Right cardiac atrium (tissue), 5 donors: ENCODE data around the gene HCK. TPM values are rescaled to one million over a fixed set of nuclear protein-coding genes. Genes with fewer than 3 reads are reported as not detected.
A peak's percentile ranks its signal among the peaks of the same experiment; 100 is the strongest.
"Not testable (repeated sequence)": the region's sequence is repeated elsewhere in the genome, so short reads cannot be mapped to it uniquely, and the experiment has no call there.

Experiments
- ATAC-seq, 2 donors: fragments of 200-7000 bp; cut with Tn5 transposase; one replicate each; pipeline versions ENCODE4 v1.8.0 to v1.9.1; 2020; ENCODE audit warnings: moderate library complexity in 2 of 2, mild to moderate bottlenecking in 1 of 2
- DNase-seq, 3 donors: peaks; one replicate each; pipeline ENCODE4 v3.0.0-alpha.2; 2020
- H3K27ac ChIP-seq: one replicate; pipeline ENCODE4 v1.5.1; 2013; ENCODE audit warnings: mild to moderate bottlenecking, low read length, control low read depth, moderate library complexity
- H3K27me3 ChIP-seq: one replicate; pipeline ENCODE4 v1.6.1; 2013; ENCODE audit not compliant: control insufficient read depth, insufficient read depth
- H3K4me1 ChIP-seq: one replicate; pipeline ENCODE4 v1.6.1; 2013; ENCODE audit warnings: low read length; ENCODE audit not compliant: control insufficient read depth, insufficient read depth
- H3K4me3 ChIP-seq: one replicate; pipeline ENCODE4 v1.5.1; 2013; ENCODE audit warnings: low read length, control low read depth
- H3K9me3 ChIP-seq: one replicate; pipeline ENCODE4 v1.6.1; 2013; ENCODE audit warnings: low read length; ENCODE audit not compliant: control insufficient read depth
- WGBS: extraction: QIAGEN DNeasy Blood & Tissue Kit; methylation state at CpG from one replicate; pipeline ENCODE4 v1.1.7; 2013; 5-methylcytosine and 5-hydroxymethylcytosine counted together
- intact Hi-C, 4 donors: fragments of 100-400 bp; cut with DNase I; formaldehyde crosslinking; loops; one replicate each; pipeline versions ENCODE4 v1.11.0 to v1.14.0; 2022 to 2023
- polyA plus RNA-seq: library from polyadenylated mRNA; stranded (reverse); fragments of 200-250 nt; gene quantifications from one replicate; pipeline ENCODE4 v1.2.3, GENCODE V29; 2013
- total RNA-seq, 4 donors: library from RNA; stranded (reverse); fragmentation: NEBNext Ultra II Directional; extraction: Animal tissue kit (Norgen Biotek cat#: 25700); gene quantifications; one replicate each; pipeline ENCODE4 v1.2.1, GENCODE V29; 2021
- donor health status: healthy with polysubstance abuse.
- donor health status: DM: no; HTN: yes; CAD: no.
- donor health status: DM: no; HTN: no; CAD: no.
- donor health status: DM: no; HTN: yes; CAD: no; lungs with severe emphysema.
- donor health status: DM: yes; HTN: yes; CAD: no.

Gene HCK
- total and polyA plus RNA-seq, 5 donors, result 2.2 to 9.0 (median 7.4) TPM

GRCh38 chr20:32031007-32031958 lies 20.8 kb upstream of the HCK start:
- Histone ChIP-seq H3K4me1 (no peaks in the 10 kb centered on the region), H3K27me3 (no peaks in the 10 kb centered on the region), H3K9me3 (no peaks in the 10 kb centered on the region), H3K4me3 (peak overlapping the region; percentile 1), H3K27ac (no peak overlapping the region)
- 19% methylated on average over 59 of the region's 59 CpGs for WGBS
- intact Hi-C loops, result loop anchor here (2.0 to 10.0 kb wide), 5 partner anchors 69 to 208 kb away; no protein-coding TSS in a partner anchor
- ATAC-seq (peak; percentile 86 to 88), DNase-seq (peak; percentile 87 to 93 (median 89))

GRCh38 chr20:32033316-32033715 lies 18.7 kb upstream of the HCK start:
- intact Hi-C loops, result loop anchor here (5.0 to 10.0 kb wide), 4 partner anchors 71 to 209 kb away; no protein-coding TSS in a partner anchor

GRCh38 chr20:32033721-32034120 lies 18.3 kb upstream of the HCK start:
- 83% methylated on average over 3 of the region's 3 CpGs for WGBS
- intact Hi-C loops, result loop anchor here (5.0 to 10.0 kb wide), 4 partner anchors 71 to 209 kb away; no protein-coding TSS in a partner anchor
- ATAC-seq, H3K27me3 ChIP-seq, H3K4me3 ChIP-seq, H3K9me3 ChIP-seq, H3K4me1 ChIP-seq, H3K27ac ChIP-seq, DNase-seq: not testable (repeated sequence)

More at GRCh38 chr20:32033316-32033715, 18.7 kb upstream of the HCK start:
- WGBS, result 69% methylated on average over 2 of the region's 2 CpGs
- H3K27me3 ChIP-seq, result no peaks in the 10 kb centered on the region
- no peaks in the 10 kb centered on the region for H3K4me1 ChIP-seq
- H3K27ac ChIP-seq, result no peak overlapping the region
- no peaks in the 10 kb centered on the region for H3K9me3 ChIP-seq
- no peak for ATAC-seq
- no peak for DNase-seq
- no peak overlapping the region for H3K4me3 ChIP-seq

GRCh38 chr20:32034581-32035425 lies 17.2 kb upstream of the HCK start:
- H3K27me3 ChIP-seq, result no peaks in the 10 kb centered on the region
- peak; percentile 41 to 62 (median 60) for DNase-seq
- 44% methylated on average over 9 of the region's 9 CpGs for WGBS
- intact Hi-C loops, result loop anchor here (5.0 to 10.0 kb wide), 4 partner anchors 73 to 210 kb away; no protein-coding TSS in a partner anchor
- H3K4me3 ChIP-seq, result no peak overlapping the region
- no peaks in the 10 kb centered on the region for H3K4me1 ChIP-seq
- no peak overlapping the region for H3K27ac ChIP-seq
- no peaks in the 10 kb centered on the region for H3K9me3 ChIP-seq
- peak; percentile 49 to 54 for ATAC-seq

- Histone ChIP-seq H3K4me3 (no peak overlapping the region), H3K9me3 (no peaks in the 10 kb centered on the region), H3K27ac (no peak overlapping the region), H3K27me3 (no peaks in the 10 kb centered on the region), H3K4me1 (no peaks in the 10 kb centered on the region)
- 90% methylated on average over 8 of the region's 8 CpGs for WGBS
- no peak for DNase-seq
- no peak for ATAC-seq
- intact Hi-C loops, result loop anchor here in 2 of 4 donors (10.0 kb wide), 2 partner anchors 181 to 211 kb away; no protein-coding TSS in a partner anchor
Measured at GRCh38 chr20:32035426-32035779, 16.6 kb upstream of the HCK start.

- intact Hi-C loops, result loop anchor here in 2 of 4 donors (10.0 kb wide), 2 partner anchors 181 to 211 kb away; no protein-coding TSS in a partner anchor
- ATAC-seq, result no peak
- no peak for DNase-seq
- Histone ChIP-seq H3K27me3 (no peaks in the 10 kb centered on the region), H3K9me3 (no peaks in the 10 kb centered on the region), H3K4me3 (no peak overlapping the region), H3K27ac (no peak overlapping the region), H3K4me1 (no peaks in the 10 kb centered on the region)
- 54% methylated on average over 4 of the region's 4 CpGs for WGBS
Measured at GRCh38 chr20:32036252-32036651, 15.8 kb upstream of the HCK start.

- Histone ChIP-seq H3K9me3 (no peaks in the 10 kb centered on the region), H3K27me3 (no peaks in the 10 kb centered on the region), H3K4me3 (no peak overlapping the region), H3K4me1 (no peaks in the 10 kb centered on the region), H3K27ac (no peak overlapping the region)
- 55% methylated on average over 10 of the region's 10 CpGs for WGBS
- DNase-seq, result peak in 1 of 3 donors; percentile 47
- ATAC-seq, result no peak
- intact Hi-C loops, result loop anchor here in 2 of 4 donors (10.0 kb wide), 2 partner anchors 182 to 212 kb away; no protein-coding TSS in a partner anchor
Measured at GRCh38 chr20:32036716-32037485, 15.1 kb upstream of the HCK start.

GRCh38 chr20:32037929-32038328 lies 14.1 kb upstream of the HCK start:
- no peaks in the 10 kb centered on the region for H3K9me3 ChIP-seq
- no peaks in the 10 kb centered on the region for H3K4me1 ChIP-seq
- ATAC-seq (no peak), DNase-seq (no peak)
- no peak overlapping the region for H3K4me3 ChIP-seq
- no peaks in the 10 kb centered on the region for H3K27me3 ChIP-seq
- WGBS, result 58% methylated on average over 4 of the region's 4 CpGs
- intact Hi-C loops, result loop anchor here in 2 of 4 donors (10.0 kb wide), 2 partner anchors 183 to 213 kb away; no protein-coding TSS in a partner anchor
- no peak overlapping the region for H3K27ac ChIP-seq

GRCh38 chr20:32040142-32040953 lies 11.7 kb upstream of the HCK start:
- Histone ChIP-seq H3K27ac (no peak overlapping the region), H3K4me3 (no peak overlapping the region), H3K27me3 (no peaks in the 10 kb centered on the region), H3K4me1 (no peaks in the 10 kb centered on the region), H3K9me3 (no peaks in the 10 kb centered on the region)
- WGBS, result 62% methylated on average over 10 of the region's 10 CpGs
- intact Hi-C loops, result no loop called here
- peak; percentile 76 to 78 for ATAC-seq
- DNase-seq, result peak; percentile 39 to 82 (median 79)
